ENCODE data around the gene COL1A2. TPM values are rescaled to one million over a fixed set of nuclear protein-coding genes. Genes with fewer than 3 reads are reported as not detected.
A peak's percentile ranks its signal among the peaks of the same experiment; 100 is the strongest.

Gene COL1A2
- total RNA-seq, 1 donor from 2014 or later: 2,734 TPM

DNA sequence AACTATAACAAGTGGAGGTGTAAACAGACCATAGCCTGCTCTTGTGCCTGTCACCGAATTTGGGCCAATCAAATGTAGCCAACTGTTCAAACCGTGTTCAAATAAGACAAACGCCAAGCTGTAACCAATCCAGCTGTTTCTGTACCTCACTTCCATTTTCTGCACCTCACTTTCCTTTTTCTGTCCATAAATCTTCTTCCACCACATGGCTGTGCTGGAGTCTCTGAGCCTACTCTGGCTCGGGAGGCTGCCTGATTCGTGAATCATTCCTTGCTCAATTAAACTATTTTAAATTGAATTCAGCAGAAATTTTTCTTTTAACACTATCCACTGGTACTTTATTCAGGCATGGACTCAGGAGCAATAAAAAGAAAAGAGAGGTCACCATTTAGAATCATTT, 29.9 kb upstream of the COL1A2 start:
- Mint-ChIP-seq H3K9me3 (peaks cover 33% of the 10 kb centered on the region), H3K27me3 (ENCODE audit: low read depth) (no peaks in the 10 kb centered on the region), H3K4me3 (no peak overlapping the region), H3K27ac (peak overlapping the region; percentile 17), H3K36me3 (peaks cover 15% of the 10 kb centered on the region), H3K4me1 (peaks cover 40% of the 10 kb centered on the region)
- TF ChIP-seq, protein P1, sequence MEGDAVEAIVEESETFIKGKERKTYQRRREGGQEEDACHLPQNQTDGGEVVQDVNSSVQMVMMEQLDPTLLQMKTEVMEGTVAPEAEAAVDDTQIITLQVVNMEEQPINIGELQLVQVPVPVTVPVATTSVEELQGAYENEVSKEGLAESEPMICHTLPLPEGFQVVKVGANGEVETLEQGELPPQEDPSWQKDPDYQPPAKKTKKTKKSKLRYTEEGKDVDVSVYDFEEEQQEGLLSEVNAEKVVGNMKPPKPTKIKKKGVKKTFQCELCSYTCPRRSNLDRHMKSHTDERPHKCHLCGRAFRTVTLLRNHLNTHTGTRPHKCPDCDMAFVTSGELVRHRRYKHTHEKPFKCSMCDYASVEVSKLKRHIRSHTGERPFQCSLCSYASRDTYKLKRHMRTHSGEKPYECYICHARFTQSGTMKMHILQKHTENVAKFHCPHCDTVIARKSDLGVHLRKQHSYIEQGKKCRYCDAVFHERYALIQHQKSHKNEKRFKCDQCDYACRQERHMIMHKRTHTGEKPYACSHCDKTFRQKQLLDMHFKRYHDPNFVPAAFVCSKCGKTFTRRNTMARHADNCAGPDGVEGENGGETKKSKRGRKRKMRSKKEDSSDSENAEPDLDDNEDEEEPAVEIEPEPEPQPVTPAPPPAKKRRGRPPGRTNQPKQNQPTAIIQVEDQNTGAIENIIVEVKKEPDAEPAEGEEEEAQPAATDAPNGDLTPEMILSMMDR (IDR thresholded peaks at IDR 0.05; ENCODE audit: unreplicated experiment): no peak
- DNase-seq (ENCODE audit: low spot score in 2 of 2, unreplicated experiment in 2 of 2): no peak

DNA sequence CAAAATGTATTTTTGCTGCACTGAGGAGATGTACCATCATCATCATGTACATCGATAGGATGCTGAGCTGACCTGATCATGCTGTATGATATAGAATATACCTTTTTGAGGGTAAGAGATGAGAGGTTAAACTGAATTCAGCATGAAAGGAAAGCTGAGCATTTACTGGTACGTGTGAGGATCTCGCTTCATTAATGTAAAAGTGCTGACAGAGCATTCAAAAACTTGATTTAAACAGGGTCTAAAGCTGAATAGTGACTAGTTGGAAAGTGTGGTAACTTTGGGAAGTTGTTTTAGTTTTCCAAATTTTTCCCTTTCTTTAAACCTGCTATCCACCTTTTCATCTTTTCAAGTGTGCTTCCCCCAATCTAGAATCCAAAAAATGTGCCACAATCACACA, 28.5 kb upstream of the COL1A2 start:
- Mint-ChIP-seq H3K9me3 (peaks cover 30% of the 10 kb centered on the region), H3K4me1 (peaks cover 44% of the 10 kb centered on the region), H3K27ac (no peak overlapping the region), H3K27me3 (ENCODE audit: low read depth) (no peaks in the 10 kb centered on the region), H3K4me3 (no peak overlapping the region), H3K36me3 (peaks cover 15% of the 10 kb centered on the region)
- DNase-seq (ENCODE audit: low spot score in 2 of 2, unreplicated experiment in 2 of 2): no peak
- TF ChIP-seq, protein P1 (IDR thresholded peaks at IDR 0.05; ENCODE audit: unreplicated experiment): no peak

DNA sequence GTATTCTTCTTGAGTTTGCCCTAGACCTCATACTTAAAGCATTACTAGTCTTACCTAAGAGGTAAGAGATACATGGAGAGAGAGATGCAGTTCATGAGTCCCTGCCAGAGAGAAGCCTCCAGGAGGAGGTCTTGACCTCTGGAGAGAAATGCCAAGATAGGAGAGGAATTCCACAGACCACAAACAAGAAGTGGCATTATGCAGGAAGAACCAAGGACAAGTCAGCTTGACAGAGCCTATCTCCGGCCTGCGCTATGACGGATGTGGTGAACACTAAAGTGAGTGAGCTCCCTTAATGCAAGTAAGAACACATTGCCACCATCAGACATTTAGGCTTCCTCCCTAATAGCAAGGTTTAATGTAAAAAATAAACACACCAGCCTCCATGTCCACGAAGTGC, 27.9 kb upstream of the COL1A2 start:
- Mint-ChIP-seq H3K4me3 (no peak overlapping the region), H3K27ac (peak overlapping the region; percentile 77), H3K27me3 (ENCODE audit: low read depth) (no peaks in the 10 kb centered on the region), H3K4me1 (peaks cover 44% of the 10 kb centered on the region), H3K36me3 (peaks cover 15% of the 10 kb centered on the region), H3K9me3 (peaks cover 30% of the 10 kb centered on the region)
- TF ChIP-seq, protein P1 (IDR thresholded peaks at IDR 0.05; ENCODE audit: unreplicated experiment): no peak
- DNase-seq (ENCODE audit: low spot score in 2 of 2, unreplicated experiment in 2 of 2): no peak

DNA sequence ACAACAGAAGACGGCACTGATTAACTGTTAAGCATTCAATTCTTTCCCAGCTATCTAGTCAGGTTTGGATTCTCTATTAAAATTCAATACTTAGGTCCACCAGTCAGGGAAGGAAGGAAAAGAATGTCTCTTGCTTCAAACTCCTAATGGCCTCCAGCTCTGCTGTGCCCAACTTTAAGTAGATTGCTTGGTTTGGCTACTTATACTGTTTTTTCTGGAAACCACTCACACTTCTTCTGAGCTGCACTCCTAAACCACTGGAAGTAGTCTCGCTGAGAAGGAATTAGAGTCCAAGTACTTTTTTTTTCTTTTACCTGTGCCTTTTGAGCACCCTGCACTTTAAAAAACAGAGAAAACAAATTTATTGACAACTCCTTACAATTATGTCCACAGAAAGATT, 26.7 kb upstream of the COL1A2 start:
- Mint-ChIP-seq H3K4me1 (peaks cover 48% of the 10 kb centered on the region), H3K4me3 (peak overlapping the region; percentile 9), H3K36me3 (peaks cover 10% of the 10 kb centered on the region), H3K27ac (peak overlapping the region; percentile 91), H3K27me3 (ENCODE audit: low read depth) (no peaks in the 10 kb centered on the region), H3K9me3 (peaks cover 28% of the 10 kb centered on the region)
- no peak for DNase-seq (ENCODE audit: low spot score in 2 of 2, unreplicated experiment in 2 of 2)
- TF ChIP-seq, protein P1 (IDR thresholded peaks at IDR 0.05; ENCODE audit: unreplicated experiment): no peak

DNA sequence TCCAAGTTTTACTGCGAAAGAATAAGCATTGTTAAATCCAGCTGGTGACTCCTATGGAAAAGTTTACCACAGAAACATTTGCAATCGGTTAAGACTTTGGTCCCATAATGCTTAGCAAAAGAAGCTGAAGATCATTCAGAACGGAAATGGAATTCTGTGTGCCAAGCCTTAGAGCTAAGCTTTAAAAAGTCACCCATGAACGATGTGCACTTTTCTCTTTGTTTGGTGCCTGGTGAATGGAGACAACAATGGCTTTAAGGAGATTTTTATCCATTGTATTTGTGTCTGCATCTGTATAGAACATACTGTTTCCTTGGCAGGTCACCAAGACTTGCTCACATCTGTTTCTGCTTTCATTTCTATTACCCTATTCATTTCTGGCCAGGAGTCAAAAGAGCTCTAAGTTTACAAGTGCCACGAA, 26.3 kb upstream of the COL1A2 start:
- Mint-ChIP-seq H3K36me3 (peaks cover 7% of the 10 kb centered on the region), H3K4me3 (peak overlapping the region; percentile 9), H3K9me3 (peaks cover 24% of the 10 kb centered on the region), H3K27ac (peak overlapping the region; percentile 91), H3K27me3 (ENCODE audit: low read depth) (no peaks in the 10 kb centered on the region), H3K4me1 (peaks cover 48% of the 10 kb centered on the region)
- TF ChIP-seq, protein P1 (IDR thresholded peaks at IDR 0.05; ENCODE audit: unreplicated experiment): no peak
- no peak for DNase-seq (ENCODE audit: low spot score in 2 of 2, unreplicated experiment in 2 of 2)

DNA sequence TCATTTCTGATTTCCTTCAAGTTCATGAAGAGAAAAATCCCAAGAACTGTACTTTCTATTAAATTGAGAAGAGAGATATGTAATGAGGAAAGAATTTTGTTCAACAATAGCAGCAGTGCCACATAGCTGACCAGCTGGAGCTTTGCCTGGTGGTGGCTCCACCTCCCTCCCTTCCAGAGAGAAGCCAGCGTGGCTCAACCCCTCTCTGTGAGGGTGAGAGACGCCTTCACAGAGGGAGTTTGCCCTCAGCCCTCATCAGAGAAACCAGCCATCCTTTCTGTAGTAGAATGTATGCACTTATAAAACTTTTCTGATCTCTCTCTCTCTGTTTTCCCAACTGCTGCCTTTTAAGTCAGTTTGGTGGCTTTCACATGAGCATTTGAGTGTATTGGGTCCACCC, 20.5 kb upstream of the COL1A2 start:
- Mint-ChIP-seq H3K4me1 (peaks cover 52% of the 10 kb centered on the region), H3K36me3 (peaks cover 4% of the 10 kb centered on the region), H3K27ac (peak overlapping the region; percentile 98), H3K9me3 (peaks cover 12% of the 10 kb centered on the region), H3K4me3 (peak overlapping the region; percentile 47), H3K27me3 (ENCODE audit: low read depth) (no peaks in the 10 kb centered on the region)
- peak in 1 of 2 experiments; percentile 49 for DNase-seq (ENCODE audit: low spot score in 2 of 2, unreplicated experiment in 2 of 2)
- TF ChIP-seq, protein P1 (IDR thresholded peaks at IDR 0.05; ENCODE audit: unreplicated experiment): no peak
